DOHH2 (cell line): ENCODE results near the gene BCL2L13.

Experiments used
- EZH2phosphoT487 ChIP-seq: fragments of 200-600 bp; sonication (generic); IDR thresholded peaks from 2 replicates; pipeline ENCODE4 v1.6.1; 2017; ENCODE audit warnings: borderline replicate concordance, mild to moderate bottlenecking, antibody characterized with exemption, low read length, moderate library complexity, mixed read lengths
- TF ChIP-seq, protein P1 (sequence below): fragments of 200-600 bp; sonication (generic); IDR thresholded peaks from one replicate; pipeline ENCODE4 v1.5.1; 2014; ENCODE audit warnings: antibody characterized with exemption, mild to moderate bottlenecking, low read depth, low read length; ENCODE audit not compliant: poor library complexity, severe bottlenecking

DNA sequence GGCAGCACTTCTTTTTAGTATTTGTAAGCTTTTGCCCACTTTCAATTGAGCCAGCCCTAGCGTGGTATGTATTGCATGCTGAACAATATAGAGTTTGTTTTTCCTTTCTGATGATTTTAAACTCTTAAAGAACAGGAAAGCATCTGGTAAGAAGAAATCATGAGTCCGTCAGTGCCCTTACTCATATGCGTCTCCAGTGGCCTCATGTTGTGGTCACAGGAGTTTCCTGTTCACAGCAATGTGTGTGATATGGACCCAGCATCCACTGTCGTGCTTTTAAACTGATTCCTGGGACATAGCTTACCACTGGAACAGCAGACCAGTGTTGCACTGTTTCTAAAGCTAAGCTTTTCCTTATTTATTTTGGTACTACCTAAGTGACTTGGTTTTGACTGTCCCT is 95.6 kb downstream of the BCL2L13 start:
- TF ChIP-seq, protein P1, sequence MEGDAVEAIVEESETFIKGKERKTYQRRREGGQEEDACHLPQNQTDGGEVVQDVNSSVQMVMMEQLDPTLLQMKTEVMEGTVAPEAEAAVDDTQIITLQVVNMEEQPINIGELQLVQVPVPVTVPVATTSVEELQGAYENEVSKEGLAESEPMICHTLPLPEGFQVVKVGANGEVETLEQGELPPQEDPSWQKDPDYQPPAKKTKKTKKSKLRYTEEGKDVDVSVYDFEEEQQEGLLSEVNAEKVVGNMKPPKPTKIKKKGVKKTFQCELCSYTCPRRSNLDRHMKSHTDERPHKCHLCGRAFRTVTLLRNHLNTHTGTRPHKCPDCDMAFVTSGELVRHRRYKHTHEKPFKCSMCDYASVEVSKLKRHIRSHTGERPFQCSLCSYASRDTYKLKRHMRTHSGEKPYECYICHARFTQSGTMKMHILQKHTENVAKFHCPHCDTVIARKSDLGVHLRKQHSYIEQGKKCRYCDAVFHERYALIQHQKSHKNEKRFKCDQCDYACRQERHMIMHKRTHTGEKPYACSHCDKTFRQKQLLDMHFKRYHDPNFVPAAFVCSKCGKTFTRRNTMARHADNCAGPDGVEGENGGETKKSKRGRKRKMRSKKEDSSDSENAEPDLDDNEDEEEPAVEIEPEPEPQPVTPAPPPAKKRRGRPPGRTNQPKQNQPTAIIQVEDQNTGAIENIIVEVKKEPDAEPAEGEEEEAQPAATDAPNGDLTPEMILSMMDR, result no peak
- no peak for TF ChIP-seq EZH2phosphoT487
